Trophoblast cell (in vitro differentiated cells and primary cell): ENCODE results near the gene NINJ2.

Experiments used
- DNase-seq, 2 donors: peaks; one replicate each; pipeline ENCODE4 v3.0.0-alpha.2; 2016
- H2AFZ ChIP-seq: 2 replicates; pipeline ENCODE4 v1.6.1; 2013; ENCODE audit warnings: low read length, moderate library complexity, mild to moderate bottlenecking; ENCODE audit not compliant: insufficient read depth, poor library complexity
- H2AK5ac ChIP-seq: 2 replicates; pipeline ENCODE4 v1.6.1; 2013; ENCODE audit warnings: mild to moderate bottlenecking, low read length
- H2BK120ac ChIP-seq: 2 replicates; pipeline ENCODE4 v1.6.1; 2013; ENCODE audit warnings: low read length, mild to moderate bottlenecking, moderate library complexity; ENCODE audit not compliant: insufficient read depth, poor library complexity
- H2BK12ac ChIP-seq: 2 replicates; pipeline ENCODE4 v1.6.1; 2013; ENCODE audit warnings: mild to moderate bottlenecking, low read length, moderate library complexity
- H2BK5ac ChIP-seq: 2 replicates; pipeline ENCODE4 v1.6.1; 2013; ENCODE audit warnings: low read length, low read depth, moderate library complexity, mild to moderate bottlenecking; ENCODE audit not compliant: poor library complexity
- H3K14ac ChIP-seq: 2 replicates; pipeline ENCODE4 v1.6.1; 2013; ENCODE audit warnings: mild to moderate bottlenecking, low read length
- H3K18ac ChIP-seq: 2 replicates; pipeline ENCODE4 v1.6.1; 2013; ENCODE audit warnings: mild to moderate bottlenecking, low read length
- H3K23ac ChIP-seq: 2 replicates; pipeline ENCODE4 v1.6.1; 2013; ENCODE audit warnings: low read length
- H3K27ac ChIP-seq: 2 replicates; pipeline ENCODE4 v1.5.1; 2013; ENCODE audit warnings: low read depth, mild to moderate bottlenecking, inconsistent platforms, low read length, moderate library complexity
- H3K27me3 ChIP-seq: 2 replicates; pipeline ENCODE4 v1.6.1; 2013; ENCODE audit warnings: inconsistent platforms, mild to moderate bottlenecking, low read length, moderate library complexity; ENCODE audit not compliant: insufficient read depth
- H3K36me3 ChIP-seq, 2 experiments: 1 replicate in 1 of 2; 2 replicates in 1 of 2; pipeline ENCODE4 v1.6.1; 2013; ENCODE audit warnings: low read length in 2 of 2, mild to moderate bottlenecking in 2 of 2, moderate library complexity in 1 of 2; ENCODE audit not compliant: insufficient read depth in 2 of 2, control insufficient read depth in 1 of 2
- H3K4ac ChIP-seq: 2 replicates; pipeline ENCODE4 v1.6.1; 2013; ENCODE audit warnings: low read depth, mild to moderate bottlenecking, low read length, moderate library complexity
- H3K4me1 ChIP-seq, 2 experiments: 1 replicate in 1 of 2; 2 replicates in 1 of 2; pipeline ENCODE4 v1.6.1; 2013; ENCODE audit warnings: low read length in 2 of 2, mild to moderate bottlenecking in 2 of 2, moderate library complexity in 1 of 2; ENCODE audit not compliant: insufficient read depth in 2 of 2, control insufficient read depth in 1 of 2
- H3K4me2 ChIP-seq: 2 replicates; pipeline ENCODE4 v1.6.1; 2013; ENCODE audit warnings: inconsistent platforms, mild to moderate bottlenecking, low read length, moderate library complexity
- H3K4me3 ChIP-seq: 2 replicates; pipeline ENCODE4 v1.5.1; 2013; ENCODE audit warnings: mild to moderate bottlenecking, low read depth, low read length, inconsistent platforms
- H3K79me1 ChIP-seq: one replicate; pipeline ENCODE4 v1.6.1; 2013; ENCODE audit warnings: low read length
- H3K79me2 ChIP-seq: 2 replicates; pipeline ENCODE4 v1.6.1; 2013; ENCODE audit warnings: low read length, mild to moderate bottlenecking; ENCODE audit not compliant: control insufficient read depth, insufficient read depth, poor library complexity
- H3K9ac ChIP-seq: 2 replicates; pipeline ENCODE4 v1.6.1; 2013; ENCODE audit warnings: mild to moderate bottlenecking, low read length
- H3K9me3 ChIP-seq: 2 replicates; pipeline ENCODE4 v1.6.1; 2013; ENCODE audit warnings: low read depth, mild to moderate bottlenecking, control low read depth, inconsistent platforms, low read length; ENCODE audit not compliant: insufficient read depth
- H4K12ac ChIP-seq: 2 replicates; pipeline ENCODE4 v1.6.1; 2013; ENCODE audit warnings: low read depth, mild to moderate bottlenecking, low read length, moderate library complexity
- H4K8ac ChIP-seq: 2 replicates; pipeline ENCODE4 v1.6.1; 2013; ENCODE audit warnings: low read depth, mild to moderate bottlenecking, low read length, moderate library complexity
- H4K91ac ChIP-seq: one replicate; pipeline ENCODE4 v1.6.1; 2013; ENCODE audit warnings: low read depth, mild to moderate bottlenecking, low read length, moderate library complexity
- WGBS: extraction: QIAGEN DNeasy Blood & Tissue Kit; methylation state at CpG from one replicate; pipeline ENCODE4 v1.1.7; 2013; ENCODE audit warnings: missing lambda C conversion rate; ENCODE audit not compliant: insufficient read length, insufficient coverage; ENCODE audit errors: extremely low coverage; 5-methylcytosine and 5-hydroxymethylcytosine counted together

The NINJ2 gene

GRCh38 chr12:599756-600155 lies 63.5 kb downstream of the NINJ2 start:
- Histone ChIP-seq H3K9ac (no peak overlapping the region), H3K36me3 (no peaks in the 10 kb centered on the region), H2BK12ac (no peak overlapping the region), H3K9me3 (peaks cover 2% of the 10 kb centered on the region), H3K4me3 (no peak overlapping the region), H3K79me2 (no peaks in the 10 kb centered on the region), H2AK5ac (no peak overlapping the region), H3K14ac (no peak overlapping the region), H4K12ac (no peak overlapping the region), H3K4me1 (peaks cover 0 to 2% of the 10 kb centered on the region in 2 experiments), H3K79me1 (no peaks in the 10 kb centered on the region), H4K8ac (no peak overlapping the region), H3K27me3 (no peaks in the 10 kb centered on the region), H2AFZ (no peak overlapping the region), H3K4ac (no peak overlapping the region), H2BK5ac (no peak overlapping the region), H3K4me2 (no peak overlapping the region), H3K27ac (no peak overlapping the region), H2BK120ac (no peak overlapping the region), H4K91ac (no peak overlapping the region), H3K18ac (no peak overlapping the region), H3K23ac (no peak overlapping the region)
- no peak for DNase-seq
- WGBS = no CpG with 5 or more reads among the region's 13 CpGs

DNA sequence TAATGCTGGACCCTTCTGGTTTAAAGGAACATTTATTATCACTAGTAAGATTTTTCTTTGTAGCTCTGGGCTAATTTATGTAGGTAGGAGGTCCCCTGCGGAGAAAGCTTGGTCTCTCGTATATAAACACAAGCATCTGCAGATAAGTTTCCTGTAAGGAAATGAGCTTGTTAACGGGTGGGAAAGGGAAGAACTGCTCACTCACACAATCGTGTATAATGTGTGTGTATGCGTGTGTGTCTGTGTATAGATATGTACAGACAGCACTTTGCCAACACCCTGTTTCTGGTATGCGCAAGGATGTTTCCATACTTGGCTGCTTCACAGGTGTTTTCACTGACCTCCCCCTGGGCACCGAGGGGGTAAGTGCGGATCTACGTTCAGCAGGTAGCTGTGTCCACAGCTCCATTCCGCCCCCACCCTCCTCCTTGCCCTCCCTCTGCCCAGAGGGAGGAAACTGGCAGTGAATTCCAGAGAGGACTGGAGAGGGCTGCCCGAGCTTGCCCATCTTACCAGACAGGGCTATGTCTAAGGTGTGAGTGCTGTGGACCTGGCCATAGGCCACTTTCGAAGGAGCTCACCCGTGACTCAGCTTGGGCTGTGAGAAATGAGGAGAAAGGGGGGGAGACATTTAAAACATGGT lies 65.2 kb downstream of the NINJ2 start:
- no peak overlapping the region for H3K4ac ChIP-seq
- H2AK5ac ChIP-seq = no peak overlapping the region
- no peak overlapping the region for H4K91ac ChIP-seq
- H3K9ac ChIP-seq = no peak overlapping the region
- no peaks in the 10 kb centered on the region for H3K4me1 ChIP-seq
- no peak overlapping the region for H3K18ac ChIP-seq
- H2BK12ac ChIP-seq = no peak overlapping the region
- H3K9me3 ChIP-seq = peaks cover 2% of the 10 kb centered on the region
- H3K36me3 ChIP-seq = no peaks in the 10 kb centered on the region
- H3K79me1 ChIP-seq = no peaks in the 10 kb centered on the region
- no peak overlapping the region for H2BK5ac ChIP-seq
- DNase-seq = no peak
- H4K12ac ChIP-seq = no peak overlapping the region
- H3K14ac ChIP-seq = no peak overlapping the region
- H3K79me2 ChIP-seq = no peaks in the 10 kb centered on the region
- no peak overlapping the region for H3K4me2 ChIP-seq
- no peaks in the 10 kb centered on the region for H3K27me3 ChIP-seq
- no peak overlapping the region for H3K4me3 ChIP-seq
- no peak overlapping the region for H3K27ac ChIP-seq
- H2AFZ ChIP-seq = no peak overlapping the region
- no peak overlapping the region for H4K8ac ChIP-seq
- H3K23ac ChIP-seq = no peak overlapping the region
- no CpG with 5 or more reads among the region's 13 CpGs for WGBS
- no peak overlapping the region for H2BK120ac ChIP-seq

GRCh38 chr12:593396-594270 lies 69.6 kb downstream of the NINJ2 start:
- no peak overlapping the region for H3K14ac ChIP-seq
- H2BK120ac ChIP-seq = no peak overlapping the region
- H3K23ac ChIP-seq = no peak overlapping the region
- no peak overlapping the region for H2AFZ ChIP-seq
- no peak overlapping the region for H3K4ac ChIP-seq
- H3K27ac ChIP-seq = no peak overlapping the region
- H3K36me3 ChIP-seq = no peaks in the 10 kb centered on the region
- no peak overlapping the region for H4K91ac ChIP-seq
- no peaks in the 10 kb centered on the region for H3K79me2 ChIP-seq
- peaks cover 3 to 6% of the 10 kb centered on the region in 2 experiments for H3K4me1 ChIP-seq
- no peak overlapping the region for H4K8ac ChIP-seq
- no peaks in the 10 kb centered on the region for H3K27me3 ChIP-seq
- H3K18ac ChIP-seq = no peak overlapping the region
- H3K9me3 ChIP-seq = peaks cover 2% of the 10 kb centered on the region
- no peak overlapping the region for H4K12ac ChIP-seq
- H3K4me2 ChIP-seq = no peak overlapping the region
- no peak overlapping the region for H2AK5ac ChIP-seq
- no peak overlapping the region for H3K9ac ChIP-seq
- no peak for DNase-seq
- no peaks in the 10 kb centered on the region for H3K79me1 ChIP-seq
- H3K4me3 ChIP-seq = no peak overlapping the region
- H2BK5ac ChIP-seq = no peak overlapping the region
- H2BK12ac ChIP-seq = no peak overlapping the region
- WGBS = no CpG with 5 or more reads among the region's 7 CpGs

GRCh38 chr12:592024-592505 lies 71.2 kb downstream of the NINJ2 start:
- H3K4ac ChIP-seq = no peak overlapping the region
- peaks cover 2% of the 10 kb centered on the region for H3K9me3 ChIP-seq
- H3K23ac ChIP-seq = no peak overlapping the region
- peaks cover 3 to 6% of the 10 kb centered on the region in 2 experiments for H3K4me1 ChIP-seq
- no peak overlapping the region for H4K8ac ChIP-seq
- no peak overlapping the region for H3K9ac ChIP-seq
- no peak overlapping the region for H2BK120ac ChIP-seq
- H3K36me3 ChIP-seq = no peaks in the 10 kb centered on the region
- no CpG with 5 or more reads among the region's 11 CpGs for WGBS
- no peaks in the 10 kb centered on the region for H3K79me2 ChIP-seq
- peak; percentile 80 to 93 for DNase-seq
- H3K79me1 ChIP-seq = no peaks in the 10 kb centered on the region
- no peak overlapping the region for H2BK12ac ChIP-seq
- H4K91ac ChIP-seq = no peak overlapping the region
- H3K18ac ChIP-seq = no peak overlapping the region
- H3K4me3 ChIP-seq = no peak overlapping the region
- H3K4me2 ChIP-seq = no peak overlapping the region
- no peak overlapping the region for H4K12ac ChIP-seq
- H2AK5ac ChIP-seq = no peak overlapping the region
- no peaks in the 10 kb centered on the region for H3K27me3 ChIP-seq
- H2BK5ac ChIP-seq = no peak overlapping the region
- H3K27ac ChIP-seq = no peak overlapping the region
- no peak overlapping the region for H2AFZ ChIP-seq
- no peak overlapping the region for H3K14ac ChIP-seq
